ENCODE results near the gene CP.

DNA sequence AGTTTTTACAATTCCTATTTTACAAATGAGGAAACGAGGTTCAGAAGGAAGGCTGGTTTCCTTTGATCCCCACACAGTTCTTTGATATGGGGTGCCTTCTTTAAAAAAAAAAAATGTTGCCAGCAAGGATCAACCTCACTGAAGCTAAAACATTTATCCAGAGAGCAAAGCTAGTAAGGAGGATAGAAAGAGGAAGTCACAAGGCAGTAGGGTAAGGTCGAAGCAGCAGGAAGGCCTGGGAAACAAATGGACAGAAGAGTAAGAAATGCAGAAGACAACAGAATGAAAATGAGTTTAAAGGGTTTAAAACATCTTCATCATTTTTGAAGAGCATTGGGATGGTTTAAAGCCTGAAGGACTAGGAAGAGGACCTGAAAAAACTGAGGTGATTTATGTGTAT, 30.6 kb upstream of the CP start:
- TF ChIP-seq, protein P1, sequence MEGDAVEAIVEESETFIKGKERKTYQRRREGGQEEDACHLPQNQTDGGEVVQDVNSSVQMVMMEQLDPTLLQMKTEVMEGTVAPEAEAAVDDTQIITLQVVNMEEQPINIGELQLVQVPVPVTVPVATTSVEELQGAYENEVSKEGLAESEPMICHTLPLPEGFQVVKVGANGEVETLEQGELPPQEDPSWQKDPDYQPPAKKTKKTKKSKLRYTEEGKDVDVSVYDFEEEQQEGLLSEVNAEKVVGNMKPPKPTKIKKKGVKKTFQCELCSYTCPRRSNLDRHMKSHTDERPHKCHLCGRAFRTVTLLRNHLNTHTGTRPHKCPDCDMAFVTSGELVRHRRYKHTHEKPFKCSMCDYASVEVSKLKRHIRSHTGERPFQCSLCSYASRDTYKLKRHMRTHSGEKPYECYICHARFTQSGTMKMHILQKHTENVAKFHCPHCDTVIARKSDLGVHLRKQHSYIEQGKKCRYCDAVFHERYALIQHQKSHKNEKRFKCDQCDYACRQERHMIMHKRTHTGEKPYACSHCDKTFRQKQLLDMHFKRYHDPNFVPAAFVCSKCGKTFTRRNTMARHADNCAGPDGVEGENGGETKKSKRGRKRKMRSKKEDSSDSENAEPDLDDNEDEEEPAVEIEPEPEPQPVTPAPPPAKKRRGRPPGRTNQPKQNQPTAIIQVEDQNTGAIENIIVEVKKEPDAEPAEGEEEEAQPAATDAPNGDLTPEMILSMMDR (IDR thresholded peaks at IDR 0.05) = no peak
- TF ChIP-seq POLR2AphosphoS5 (IDR thresholded peaks at IDR 0.05) (no peak), EP300 (IDR thresholded peaks at IDR 0.05) (no peak)

Measured in upper lobe of left lung (tissue), 4 donors.